HG02938 (cell line): ENCODE measurements around the gene VRK1.

Source experiments
- ATAC-seq: cut with Tn5 transposase; IDR thresholded peaks from one replicate; pipeline ENCODE4 v1.9.1; 2021; ENCODE audit warnings: mild to moderate bottlenecking, moderate library complexity; ENCODE audit not compliant: unreplicated experiment

The VRK1 gene

DNA sequence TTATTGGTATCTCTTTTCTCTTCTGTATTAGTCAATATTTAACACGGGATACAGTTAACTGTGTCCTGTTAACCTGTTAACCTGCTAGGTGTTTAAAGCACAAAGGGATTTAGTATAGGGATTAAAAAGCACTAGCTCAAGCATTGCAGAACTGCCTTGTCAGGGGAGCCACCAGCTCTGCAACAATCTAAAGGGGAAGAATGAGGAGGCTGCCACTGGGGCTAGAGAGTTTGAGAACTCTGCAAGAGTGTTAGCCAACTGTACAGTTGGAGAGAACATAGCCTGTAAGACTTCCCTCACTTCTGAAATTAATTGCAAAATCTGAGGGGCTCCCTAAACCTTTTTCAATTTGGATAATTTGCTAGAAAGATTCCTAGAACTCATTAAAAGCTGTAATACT is 6.5 kb upstream of the VRK1 start:
- ATAC-seq = no peak

DNA sequence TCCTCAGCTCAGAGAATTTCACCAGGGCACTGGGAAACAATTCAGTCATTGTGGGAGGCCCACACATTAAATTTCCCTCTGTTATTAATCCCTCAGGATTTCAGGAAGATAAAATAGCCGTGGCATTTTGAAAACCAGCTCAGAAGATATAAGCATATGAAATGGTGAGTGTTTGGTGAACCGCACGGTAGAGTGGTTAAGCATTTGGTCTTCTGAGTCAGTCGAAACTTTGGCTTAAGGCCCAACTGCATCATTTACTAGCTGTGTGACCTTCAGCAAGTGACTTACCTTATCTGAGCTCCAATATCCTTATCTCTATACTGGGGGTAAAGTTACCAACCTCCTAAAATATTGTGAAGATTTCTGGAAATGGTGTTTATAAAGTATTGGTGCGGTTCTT is 5.2 kb upstream of the VRK1 start:
- ATAC-seq = no peak

DNA sequence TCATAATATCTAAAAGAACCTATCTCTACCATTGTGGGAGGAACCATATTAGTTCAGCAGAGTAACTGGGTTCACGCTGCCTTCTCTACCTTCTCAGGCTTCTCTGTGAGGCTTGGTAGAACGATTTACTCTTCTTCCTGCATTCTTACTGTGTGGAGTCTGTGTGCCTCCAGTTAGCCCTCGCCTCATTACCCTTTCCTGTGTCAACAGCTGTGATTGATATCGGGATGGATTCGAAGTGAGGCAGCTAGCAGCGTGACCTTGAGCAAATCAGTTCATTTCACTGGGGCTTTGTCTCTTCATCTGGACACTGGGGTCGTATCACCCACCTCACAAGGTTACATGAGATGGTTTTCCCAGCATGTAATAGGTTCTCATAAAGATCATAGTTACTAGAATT is 4.6 kb upstream of the VRK1 start:
- no peak for ATAC-seq

DNA sequence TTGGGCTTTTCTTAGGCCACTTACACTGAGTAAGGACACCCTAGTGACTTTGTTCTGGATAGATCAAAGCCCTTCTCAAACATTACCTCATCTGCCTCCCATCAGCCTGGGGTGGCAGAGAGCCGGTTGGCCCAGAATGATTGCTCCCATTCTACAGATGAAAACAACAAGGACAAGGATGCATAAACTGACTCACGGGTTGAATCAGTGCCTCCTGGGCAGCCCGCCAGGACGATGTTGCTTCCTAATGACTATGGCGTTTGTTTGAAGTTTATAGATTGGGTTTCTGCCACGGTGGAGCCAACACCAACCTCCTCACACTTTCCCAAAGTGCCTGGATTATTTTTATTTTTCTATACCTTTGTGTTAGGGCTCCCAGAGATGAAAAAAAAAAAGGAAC is 3.6 kb upstream of the VRK1 start:
- ATAC-seq = no peak

DNA sequence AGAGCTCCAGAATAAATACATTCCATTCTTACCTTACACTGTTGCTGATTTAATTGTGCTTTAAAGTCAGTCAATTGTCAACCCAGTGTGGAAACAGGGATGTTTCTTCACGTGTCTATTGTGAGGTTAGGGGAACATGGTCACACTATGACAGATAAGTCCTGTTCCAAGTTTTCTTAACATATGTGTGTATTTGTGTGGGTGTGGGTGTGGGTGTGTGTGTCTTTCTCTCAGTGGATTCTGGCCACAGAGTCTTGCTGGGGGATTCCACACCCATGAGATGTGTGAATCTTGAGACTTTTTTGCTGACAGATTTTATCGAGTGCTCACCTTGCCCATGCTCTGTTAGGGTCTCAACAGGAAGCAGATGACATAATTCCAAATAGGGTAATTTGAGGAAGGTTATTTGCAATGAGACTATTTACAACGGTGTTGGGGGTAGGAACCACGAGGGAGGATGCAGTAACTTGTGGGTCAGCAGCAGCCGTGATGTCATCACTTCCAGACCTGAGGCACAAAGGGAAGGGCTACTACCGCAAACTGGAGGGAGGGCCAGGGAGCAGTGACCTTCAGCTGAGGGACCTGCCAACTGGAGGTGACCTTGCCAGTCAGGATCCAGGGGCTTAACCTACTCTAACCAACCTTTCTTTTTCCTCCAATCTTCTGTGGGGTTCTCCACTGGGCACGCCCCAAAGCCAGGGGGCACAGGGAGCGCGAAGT is 1.9 kb upstream of the VRK1 start:
- ATAC-seq = no peak

DNA sequence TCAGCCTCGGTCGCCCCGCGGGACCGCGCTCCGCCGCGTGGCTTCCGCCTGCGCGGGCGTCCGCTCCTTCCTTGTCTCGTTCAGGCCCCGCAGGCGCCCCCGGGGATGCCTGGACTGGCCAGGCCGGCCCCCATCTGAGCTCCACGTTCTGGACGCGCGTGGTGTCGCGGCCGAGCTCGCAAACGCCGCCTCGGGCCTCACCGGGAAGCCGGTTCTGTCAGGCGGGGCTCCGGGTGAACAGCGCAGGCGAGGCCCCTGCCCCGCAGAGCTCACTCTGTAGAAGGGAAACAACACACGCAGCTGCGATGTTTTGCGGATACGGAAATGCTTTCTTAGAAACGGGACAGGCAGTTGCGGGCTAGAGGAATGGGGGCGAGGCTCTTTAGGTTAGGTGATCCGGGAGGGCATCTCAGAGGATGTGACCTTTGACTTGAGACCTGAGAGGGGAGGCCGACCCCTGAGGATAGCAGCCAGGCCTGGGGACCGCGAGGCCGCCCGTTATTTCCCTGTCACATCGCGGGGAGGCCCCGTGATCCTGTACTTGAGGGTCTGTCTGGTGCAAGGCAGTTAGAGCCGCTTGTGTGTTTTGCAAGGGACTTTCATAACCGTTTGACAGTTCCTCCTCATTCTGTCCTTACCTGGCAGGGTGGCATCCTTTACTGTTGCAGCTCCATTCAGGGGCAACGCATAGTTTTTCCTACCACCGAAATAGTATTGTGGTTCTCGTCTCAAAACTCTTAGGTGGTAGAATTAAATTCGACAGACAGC is 584 bp downstream of the VRK1 start:
- ATAC-seq = peak; percentile 48

DNA sequence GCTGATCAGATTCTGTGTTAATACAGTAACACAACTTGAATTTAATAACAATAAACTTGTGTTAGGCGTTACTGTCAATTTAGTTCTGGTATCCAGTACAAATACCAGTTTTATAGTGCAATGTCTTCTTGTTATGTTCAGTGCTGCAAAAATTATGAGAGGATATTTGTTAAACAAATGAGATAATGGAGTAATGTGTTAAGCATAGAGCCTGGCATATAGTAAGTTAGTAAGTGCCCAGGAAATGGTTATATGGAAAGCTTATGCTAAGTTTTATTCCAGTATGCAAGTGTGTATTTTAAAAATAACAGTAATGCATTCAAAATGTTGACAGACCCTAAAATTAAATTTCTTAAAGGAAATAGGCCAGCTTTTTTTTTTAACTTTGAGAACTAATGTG is 1.8 kb downstream of the VRK1 start:
- ATAC-seq = no peak

DNA sequence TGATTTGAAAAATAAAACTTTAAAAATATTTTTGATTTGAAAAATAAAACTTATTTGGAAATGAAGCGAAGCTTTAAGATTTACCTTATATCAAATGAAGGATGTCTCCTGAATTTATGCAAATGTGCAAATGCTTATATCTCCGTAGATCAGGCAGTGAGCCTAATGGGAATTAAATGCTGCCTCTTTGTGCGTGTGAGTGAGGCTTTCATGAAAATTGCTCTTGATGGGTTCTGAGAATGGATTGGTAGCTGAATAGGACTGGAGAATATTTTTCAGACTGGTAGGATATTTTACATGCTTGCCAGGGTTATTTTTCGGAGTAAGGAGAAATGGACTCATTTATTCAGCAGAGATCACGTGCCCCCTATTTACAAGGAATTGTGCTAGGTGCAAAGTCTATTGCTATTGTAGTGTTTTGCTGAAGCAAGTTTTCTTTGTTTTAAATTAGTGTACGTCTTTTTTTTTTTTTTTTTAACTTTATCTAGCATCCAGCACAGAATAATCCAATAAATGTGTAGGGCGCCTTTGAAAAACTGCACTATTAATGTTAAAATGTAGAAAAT is 2.4 kb downstream of the VRK1 start:
- no peak for ATAC-seq

DNA sequence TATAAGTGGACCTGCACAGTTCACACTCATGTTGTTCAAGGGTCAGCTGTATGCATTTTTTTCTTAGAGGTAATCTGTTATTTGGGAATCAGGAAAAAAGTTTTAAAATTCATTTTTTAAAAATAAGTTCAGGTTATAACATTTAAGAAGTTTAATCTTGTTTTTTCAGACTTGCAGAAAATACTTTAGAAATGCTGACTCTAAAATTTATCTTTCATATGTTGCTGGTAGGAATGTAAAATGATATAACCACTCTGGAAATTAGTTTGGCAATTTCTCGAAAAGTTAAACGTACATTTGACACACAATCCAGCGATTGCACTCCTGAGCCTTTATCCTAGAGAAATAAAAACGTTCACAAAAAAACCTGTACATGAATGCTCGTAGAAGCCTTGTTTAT is 4.7 kb downstream of the VRK1 start:
- no peak for ATAC-seq

DNA sequence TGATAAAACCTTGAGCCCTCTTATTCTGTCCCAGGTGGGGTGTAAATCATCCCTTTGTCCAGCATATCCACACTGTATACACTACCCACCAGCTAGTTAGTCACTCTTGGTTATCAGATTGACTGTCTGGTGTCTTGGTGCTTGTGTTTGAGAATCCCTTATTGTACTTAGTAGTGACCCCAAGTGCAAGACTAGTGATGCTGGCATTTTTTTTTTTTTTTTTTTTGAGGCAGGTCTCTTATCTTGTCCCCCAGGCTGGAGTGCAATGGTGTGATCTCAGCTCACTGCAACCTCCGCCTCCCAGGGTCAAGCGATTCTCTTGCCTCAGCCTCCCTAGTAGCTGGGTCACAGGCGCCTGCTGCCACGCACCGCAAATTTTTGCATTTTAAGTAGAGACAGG is 5.8 kb downstream of the VRK1 start:
- ATAC-seq = no peak

DNA sequence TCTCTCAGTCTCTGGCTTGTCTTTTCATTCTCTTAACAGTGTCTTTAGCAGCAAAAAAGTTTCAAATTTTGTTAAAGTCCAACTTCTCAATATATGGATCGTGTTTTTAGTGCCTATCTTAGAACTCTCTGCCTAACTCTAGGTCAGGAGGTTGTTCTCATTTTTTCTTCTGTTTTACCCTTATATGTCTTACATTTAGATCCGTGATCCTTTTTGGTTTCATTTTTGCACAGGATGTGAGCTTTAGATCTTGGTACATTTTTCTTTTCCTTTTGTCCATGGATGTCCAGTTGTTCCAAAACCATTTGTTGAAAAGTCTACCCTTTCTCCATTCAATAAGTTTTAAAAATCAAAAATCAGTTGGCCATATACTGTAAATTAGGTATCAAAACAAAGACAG is 6.8 kb downstream of the VRK1 start:
- ATAC-seq = no peak

DNA sequence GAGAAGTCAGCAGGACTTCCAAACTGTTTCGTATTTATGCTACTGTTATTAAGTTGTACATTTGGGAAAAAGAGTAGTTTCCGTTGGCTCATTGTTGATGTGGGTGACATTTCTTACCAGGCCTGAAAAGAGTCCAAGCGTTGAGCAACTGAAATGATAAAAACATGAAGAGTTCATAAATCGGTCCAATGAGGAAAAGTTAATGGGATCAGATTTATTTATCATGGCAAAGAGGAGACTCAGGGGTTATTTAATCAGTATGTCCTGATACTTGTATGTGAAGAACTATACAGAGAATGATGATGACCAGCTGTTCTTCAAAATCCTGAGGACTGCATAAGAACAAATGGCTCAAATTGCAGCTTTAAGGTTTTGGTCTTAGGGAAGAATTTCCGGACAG is 7.7 kb downstream of the VRK1 start:
- ATAC-seq = no peak

DNA sequence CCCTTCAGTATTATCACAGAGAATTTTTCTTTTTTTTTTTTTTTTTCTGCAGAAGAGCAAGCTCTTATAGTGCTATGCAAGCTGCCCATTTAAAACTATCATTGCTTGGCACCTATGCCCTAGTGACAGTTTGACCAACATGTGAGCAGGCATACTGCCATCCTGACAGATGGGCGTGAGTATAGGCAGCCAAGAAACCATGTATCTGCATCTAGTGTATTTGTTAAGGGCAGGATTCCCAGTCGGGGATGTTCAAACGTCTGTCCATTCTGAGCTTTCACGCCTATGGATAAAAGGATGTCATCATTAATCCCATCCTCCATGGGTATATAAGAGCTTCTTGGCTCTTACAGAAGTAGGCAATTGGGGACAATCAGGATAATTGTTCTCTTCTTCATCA is 8.8 kb downstream of the VRK1 start:
- no peak for ATAC-seq

DNA sequence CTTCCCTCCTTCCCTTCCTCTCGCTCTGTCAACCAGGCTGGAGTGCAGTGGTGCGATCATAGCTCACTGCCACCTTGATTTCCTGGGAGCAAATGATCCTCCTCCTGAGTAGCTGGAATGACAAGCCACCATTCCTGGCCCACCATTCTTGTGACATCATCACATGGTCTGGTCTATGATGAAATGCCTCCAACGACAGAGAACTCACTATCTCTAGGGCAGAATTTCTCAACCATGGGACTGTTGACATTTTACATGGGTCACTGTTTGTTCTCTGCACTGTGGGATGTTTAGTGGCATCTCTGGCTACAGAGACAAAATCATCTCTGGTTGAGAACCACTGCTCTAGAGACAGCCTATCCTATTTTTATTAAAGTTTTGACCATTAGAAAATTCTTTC is 9.7 kb downstream of the VRK1 start:
- ATAC-seq = no peak

DNA sequence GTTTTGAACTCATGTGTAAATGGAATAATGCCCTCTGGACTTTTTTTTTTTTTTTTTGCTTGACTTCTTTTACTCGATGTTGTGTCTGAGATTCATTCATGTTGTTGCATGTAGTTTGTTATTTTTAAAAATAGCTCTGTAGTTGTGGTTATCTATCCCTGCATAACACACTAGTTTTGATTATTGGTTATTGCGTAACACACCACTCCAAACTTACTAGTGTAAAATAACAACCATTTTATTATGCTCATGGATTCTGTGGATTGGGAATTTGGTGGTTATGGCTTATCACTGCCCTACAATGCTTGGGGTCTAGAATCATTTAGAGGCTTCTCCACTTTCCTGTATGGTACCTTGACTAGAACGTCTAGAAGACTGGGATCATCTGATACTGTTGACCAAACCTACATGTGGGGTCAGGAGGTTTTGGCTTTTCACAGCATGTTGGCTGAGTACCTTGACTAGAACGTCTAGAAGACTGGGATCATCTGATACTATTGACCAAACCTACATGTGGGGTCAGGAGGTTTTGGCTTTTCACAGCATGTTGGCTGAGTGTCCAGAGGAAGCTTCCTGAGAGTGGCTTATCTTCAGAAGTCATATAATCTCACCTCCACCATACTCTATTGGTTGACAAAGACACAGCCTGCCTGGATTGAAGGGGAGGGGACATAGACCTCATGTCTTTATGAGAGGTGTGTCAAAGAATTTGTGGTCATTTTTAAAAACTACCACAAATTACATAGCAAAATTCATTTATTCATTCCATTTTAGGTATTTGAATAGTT is 11.6 kb downstream of the VRK1 start:
- no peak for ATAC-seq

DNA sequence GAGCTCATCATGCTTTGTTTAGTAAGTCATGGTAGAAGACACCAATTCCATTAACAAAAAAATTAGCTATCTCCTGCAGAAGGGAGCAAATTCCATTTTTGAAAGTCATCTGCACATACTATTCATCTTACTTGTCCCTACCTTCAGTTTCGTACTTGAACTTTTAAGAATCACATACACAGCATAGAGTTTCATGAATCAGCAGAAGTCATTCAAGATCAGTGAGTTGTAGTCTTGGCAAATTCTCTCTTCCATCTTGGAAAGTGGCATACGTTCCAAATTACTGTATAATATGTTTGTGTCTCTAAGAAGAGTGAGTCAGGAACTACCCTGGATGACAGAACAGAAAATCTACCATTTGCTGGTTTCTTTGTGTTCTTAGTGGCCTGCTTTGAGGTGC is 14.1 kb downstream of the VRK1 start:
- no peak for ATAC-seq

DNA sequence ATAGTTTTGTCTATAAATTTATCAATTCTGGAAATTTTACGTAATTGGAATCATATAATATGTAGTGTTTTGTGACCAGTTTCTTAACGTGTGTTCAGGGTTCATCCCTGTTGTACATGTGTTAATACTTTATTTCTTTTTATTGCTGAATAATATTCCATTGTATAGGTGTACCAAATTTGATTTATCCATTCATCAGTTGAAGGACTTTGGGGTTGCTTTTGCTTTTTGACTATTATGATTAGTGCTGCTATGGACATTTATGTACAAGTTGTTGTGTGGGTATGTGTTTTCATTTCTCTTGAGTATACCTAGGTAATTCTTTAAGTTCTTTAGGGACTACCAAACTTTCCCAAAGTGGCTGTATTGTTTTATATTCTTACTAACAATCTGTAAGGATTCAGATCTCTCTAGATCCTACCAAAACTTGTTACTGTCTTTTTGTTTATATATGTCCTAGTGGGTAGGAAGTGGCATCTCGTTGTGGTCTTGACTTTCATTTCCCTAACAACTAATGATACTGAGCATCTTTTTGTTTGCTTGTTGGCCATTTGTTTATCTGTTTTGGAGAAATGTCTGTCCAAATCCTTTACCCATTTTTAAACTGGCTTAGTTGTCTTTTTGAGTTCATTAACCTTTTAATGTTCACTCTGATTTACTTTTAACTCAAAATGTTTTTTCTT is 14.9 kb downstream of the VRK1 start:
- ATAC-seq = peak; percentile 68

DNA sequence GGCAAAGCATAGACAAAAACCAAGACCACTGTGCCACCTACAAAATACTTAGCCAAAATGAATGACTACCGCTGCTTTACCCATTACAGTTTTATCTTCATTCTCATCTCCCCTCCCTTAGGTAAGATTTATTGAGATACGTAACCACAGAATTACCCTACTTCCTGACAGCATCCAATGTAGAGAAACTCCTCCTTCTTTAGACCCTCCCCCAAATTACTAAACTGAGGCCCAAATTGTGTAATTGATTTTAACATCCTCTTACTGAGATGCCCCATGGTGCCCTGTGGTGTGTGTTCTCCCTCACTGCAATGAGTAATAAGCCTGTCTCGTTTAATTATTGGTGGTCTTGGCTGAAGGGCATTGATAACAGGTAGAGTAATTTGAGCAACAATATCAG is 19.1 kb downstream of the VRK1 start:
- ATAC-seq = no peak

DNA sequence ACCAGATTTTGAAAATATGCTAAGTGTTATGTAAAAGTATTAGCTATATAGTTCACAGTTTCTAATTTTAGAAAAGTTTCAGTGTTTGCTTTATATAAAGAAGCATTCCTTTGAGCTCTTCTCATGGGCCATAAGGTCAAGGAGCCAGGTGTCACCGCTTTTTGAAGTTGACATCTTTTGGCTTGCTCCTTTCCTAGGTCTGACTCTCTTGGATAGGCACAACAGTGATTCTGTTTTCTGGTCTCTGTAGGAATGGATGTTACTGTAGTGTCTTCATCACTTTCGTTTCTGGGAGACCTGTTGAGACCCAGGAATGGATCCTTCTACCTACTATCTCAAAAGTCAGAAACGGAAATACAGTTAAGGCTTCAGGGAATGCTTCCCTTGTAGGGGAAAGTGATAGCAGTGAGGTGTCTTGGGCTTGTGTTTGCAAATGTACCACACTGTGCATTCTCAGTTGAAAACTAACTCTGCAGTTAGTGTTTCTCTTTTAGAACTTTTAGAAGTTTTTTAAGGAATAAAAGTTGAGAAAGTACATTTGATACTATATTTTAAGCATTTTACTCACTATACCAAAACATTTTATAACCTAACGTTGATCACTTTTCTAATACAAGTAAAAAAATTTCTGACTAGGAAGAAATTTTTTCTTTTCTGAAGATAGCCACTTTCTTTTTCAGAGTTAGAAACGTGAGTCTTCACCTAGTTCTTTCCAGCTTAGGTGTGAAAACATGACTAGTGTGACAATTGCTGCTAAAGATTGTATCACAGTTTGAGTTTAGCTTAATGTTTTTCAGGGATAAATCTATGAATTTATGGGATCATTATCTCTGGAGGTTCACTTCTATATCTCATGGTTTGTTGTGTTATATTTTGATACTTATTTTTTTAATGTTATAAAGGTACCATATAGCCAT is 20.8 kb downstream of the VRK1 start:
- no peak for ATAC-seq

DNA sequence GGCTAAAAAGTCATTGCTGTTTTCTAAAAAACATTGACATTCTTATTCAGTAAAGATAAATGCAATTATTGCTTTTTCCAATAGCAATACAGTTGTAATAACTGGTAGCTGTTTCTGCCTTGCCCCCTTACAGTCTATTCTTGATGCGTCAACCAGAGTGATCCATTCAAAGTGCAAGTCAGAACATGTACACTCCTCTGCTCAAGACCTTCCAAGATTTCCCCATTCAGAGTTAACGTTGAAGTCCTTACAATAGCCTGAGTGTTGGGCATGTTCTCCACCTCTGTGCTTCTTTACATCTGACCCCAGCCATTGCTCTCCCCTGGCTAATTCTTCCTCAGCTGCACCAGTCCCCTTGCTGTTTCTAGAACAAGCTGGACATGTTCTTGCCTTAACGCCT is 24.3 kb downstream of the VRK1 start:
- ATAC-seq = no peak
